WTC11 (cell line): ENCODE results near the gene SIGMAR1.

Experiments used
- ATF2 ChIP-seq: sonication (generic); formaldehyde crosslinking; IDR thresholded peaks from 2 replicates; pipeline ENCODE4 v1.8.1; 2022; ENCODE audit warnings: low read depth, missing genetic modification reagents, borderline replicate concordance
- CTCF ChIP-seq: fragments of 200-600 bp; IDR thresholded peaks from 2 replicates; pipeline ENCODE4 v1.8.0; 2022; ENCODE audit warnings: antibody characterized with exemption
- E2F1 ChIP-seq: sonication (generic); formaldehyde crosslinking; IDR thresholded peaks from 2 replicates; pipeline ENCODE4 v1.8.0; 2022; ENCODE audit warnings: mild to moderate bottlenecking, missing genetic modification reagents
- E2F5 ChIP-seq: sonication (generic); formaldehyde crosslinking; IDR thresholded peaks from 2 replicates; pipeline ENCODE4 v1.8.1; 2022; ENCODE audit warnings: mild to moderate bottlenecking, moderate library complexity, missing genetic modification reagents
- FOXP1 ChIP-seq: sonication (generic); formaldehyde crosslinking; IDR thresholded peaks from 2 replicates; pipeline ENCODE4 v1.8.0; 2022; ENCODE audit warnings: missing genetic modification reagents, mild to moderate bottlenecking, moderate library complexity, borderline replicate concordance
- GTF2I ChIP-seq: fragments of 250-450 bp; sonication (Bioruptor Pico); conservative IDR thresholded peaks from 2 replicates; pipeline ENCODE4 v1.4.0; 2021; ENCODE audit warnings: mild to moderate bottlenecking
- NR1H2 ChIP-seq: sonication (generic); formaldehyde crosslinking; IDR thresholded peaks from 2 replicates; pipeline ENCODE4 v1.9.0; 2021; ENCODE audit warnings: mild to moderate bottlenecking, moderate library complexity, missing genetic modification reagents
- PRDM15 ChIP-seq: sonication (generic); formaldehyde crosslinking; IDR thresholded peaks from 2 replicates; pipeline ENCODE4 v1.8.0; 2022; ENCODE audit warnings: missing genetic modification reagents
- PREB ChIP-seq: sonication (generic); formaldehyde crosslinking; IDR thresholded peaks from 2 replicates; pipeline ENCODE4 v1.8.1; 2022; ENCODE audit warnings: mild to moderate bottlenecking, missing genetic modification reagents, moderate library complexity, borderline replicate concordance

- no peak for TF ChIP-seq FOXP1
- no peak for TF ChIP-seq CTCF
- no peak for TF ChIP-seq NR1H2
- no peak for TF ChIP-seq ATF2 (CRISPR knock-in tag)
- no peak for TF ChIP-seq E2F5 (CRISPR knock-in tag)
- TF ChIP-seq PREB (CRISPR knock-in tag) = no peak
- 0 out of 2 replicates have a peak, but pooled peaks have one; percentile 30 for TF ChIP-seq PRDM15 (CRISPR knock-in tag)
- TF ChIP-seq GTF2I (CRISPR knock-in tag) = no peak
- no peak for TF ChIP-seq E2F1 (CRISPR knock-in tag)
These were observed 17.3 kb downstream of the SIGMAR1 start, which contains the start of gene DCTN3 for GRCh38 chr9:34620061-34620994.
